Stimulated activated CD4-positive, alpha-beta T cell treated with anti-CD3 and anti-CD28 coated beads, Interleukin-1b, Interleukin-23, amount 100 ng/mL, for 1 hour (primary cell): ENCODE results near the gene SLC39A7.
"Not testable (repeated sequence)": the region's sequence is repeated elsewhere in the genome, so short reads cannot be mapped to it uniquely, and the experiment has no call there.

Experiments
- DNase-seq, 2 donors: peaks; one replicate each; pipeline ENCODE4 v3.0.0-alpha.2; 2020; ENCODE audit warnings: low read depth in 2 of 2

Gene SLC39A7

GRCh38 chr6:33205191-33206026 lies 4.7 kb downstream of the SLC39A7 start:
- no peak for DNase-seq

- no peak for DNase-seq
These were observed 5.6 kb downstream of the SLC39A7 start for GRCh38 chr6:33206027-33206863.

GRCh38 chr6:33206864-33207551 lies 6.3 kb downstream of the SLC39A7 start:
- no peak for DNase-seq

- no peak for DNase-seq
These were observed 7.0 kb downstream of the SLC39A7 start for GRCh38 chr6:33207552-33208090.

GRCh38 chr6:33208091-33208967 lies 7.7 kb downstream of the SLC39A7 start, which contains the start of gene RING1:
Gene RING1 (plus strand): TSS chr6:33208500. CDS start chr6:33208823, 323 bp downstream.
- peak; percentile 64 to 76 for DNase-seq

- no peak for DNase-seq
These were observed 9.2 kb downstream of the SLC39A7 start for GRCh38 chr6:33209856-33210255.

GRCh38 chr6:33211136-33211535 lies 10.5 kb downstream of the SLC39A7 start:
- DNase-seq: no peak

GRCh38 chr6:33211666-33212422 lies 11.2 kb downstream of the SLC39A7 start:
- no peak for DNase-seq

GRCh38 chr6:33212857-33213165 lies 12.1 kb downstream of the SLC39A7 start:
- no peak for DNase-seq

- DNase-seq: no peak
These were observed 12.7 kb downstream of the SLC39A7 start for GRCh38 chr6:33213166-33213988.

GRCh38 chr6:33213989-33214335 lies 13.3 kb downstream of the SLC39A7 start:
- DNase-seq: no peak

- DNase-seq: no peak
These were observed 14.8 kb downstream of the SLC39A7 start for GRCh38 chr6:33215271-33216116.

GRCh38 chr6:33216117-33216649 lies 15.5 kb downstream of the SLC39A7 start:
- no peak for DNase-seq

- DNase-seq: no peak
These were observed 16.6 kb downstream of the SLC39A7 start for GRCh38 chr6:33217246-33217645.

GRCh38 chr6:33217681-33218080 lies 17.0 kb downstream of the SLC39A7 start:
- DNase-seq: no peak

GRCh38 chr6:33226503-33227120 lies 25.9 kb downstream of the SLC39A7 start:
- not testable (repeated sequence) for DNase-seq

GRCh38 chr6:33235221-33235634 lies 34.6 kb downstream of the SLC39A7 start:
- no peak for DNase-seq

GRCh38 chr6:33236328-33236727 lies 35.7 kb downstream of the SLC39A7 start:
- no peak for DNase-seq
